Skeletal muscle satellite cell (primary cell): Measurements from ENCODE around the gene IGFN1.
A peak's percentile ranks its signal among the peaks of the same experiment; 100 is the strongest.

Experiments
- H3K27me3 ChIP-seq: 2 replicates; pipeline ENCODE4 v1.7.0; 2013; ENCODE audit warnings: low read length; ENCODE audit not compliant: control insufficient read depth, insufficient read depth
- H3K36me3 ChIP-seq: 2 replicates; pipeline ENCODE4 v1.7.0; 2013; ENCODE audit warnings: mild to moderate bottlenecking, control low read depth, low read length; ENCODE audit not compliant: insufficient read depth
- H3K4me1 ChIP-seq: 2 replicates; pipeline ENCODE4 v1.7.0; 2013; ENCODE audit warnings: low read length; ENCODE audit not compliant: control insufficient read depth, insufficient read depth
- H3K4me2 ChIP-seq: 2 replicates; pipeline ENCODE4 v1.7.0; 2013; ENCODE audit warnings: mild to moderate bottlenecking, low read length
- H3K4me3 ChIP-seq: 2 replicates; pipeline ENCODE4 v1.7.0; 2013; ENCODE audit warnings: low read length
- H3K9ac ChIP-seq: 2 replicates; pipeline ENCODE4 v1.7.0; 2013; ENCODE audit warnings: mild to moderate bottlenecking, low read depth, low read length, moderate library complexity
- H3K9me3 ChIP-seq: replicated peaks from 2 replicates; pipeline ENCODE4 v1.7.0; 2013; ENCODE audit warnings: mild to moderate bottlenecking, control low read depth, low read length

IGFN1 gene

GRCh38 chr1:201190005-201190404, 619 bp upstream of the IGFN1 start:
- no peaks in the 10 kb centered on the region for H3K36me3 ChIP-seq
- no peaks in the 10 kb centered on the region for H3K9me3 ChIP-seq
- no peak overlapping the region for H3K4me2 ChIP-seq
- no peaks in the 10 kb centered on the region for H3K27me3 ChIP-seq
- peaks cover 30% of the 10 kb centered on the region for H3K4me1 ChIP-seq
- H3K4me3 ChIP-seq, result no peak overlapping the region
- H3K9ac ChIP-seq, result no peak overlapping the region

- Histone ChIP-seq H3K9ac (peak overlapping the region; percentile 35), H3K4me3 (peak overlapping the region; percentile 35), H3K27me3 (no peaks in the 10 kb centered on the region), H3K4me2 (peak overlapping the region; percentile 22), H3K9me3 (no peaks in the 10 kb centered on the region), H3K36me3 (no peaks in the 10 kb centered on the region), H3K4me1 (peaks cover 27% of the 10 kb centered on the region)
Observed at GRCh38 chr1:201191653-201192260, 1.1 kb downstream of the IGFN1 start.

GRCh38 chr1:201192261-201192788, 1.7 kb downstream of the IGFN1 start:
- Histone ChIP-seq H3K9ac (peak overlapping the region; percentile 17), H3K27me3 (no peaks in the 10 kb centered on the region), H3K36me3 (no peaks in the 10 kb centered on the region), H3K4me3 (peak overlapping the region; percentile 35), H3K4me2 (peak overlapping the region; percentile 17), H3K4me1 (peaks cover 27% of the 10 kb centered on the region), H3K9me3 (no peaks in the 10 kb centered on the region)

- Histone ChIP-seq H3K27me3 (no peaks in the 10 kb centered on the region), H3K9me3 (no peaks in the 10 kb centered on the region), H3K36me3 (no peaks in the 10 kb centered on the region), H3K4me1 (peaks cover 27% of the 10 kb centered on the region), H3K4me3 (no peak overlapping the region), H3K9ac (no peak overlapping the region), H3K4me2 (no peak overlapping the region)
Observed at GRCh38 chr1:201194046-201194445, 3.4 kb downstream of the IGFN1 start.

GRCh38 chr1:201198598-201198997, 8.0 kb downstream of the IGFN1 start:
- Histone ChIP-seq H3K9me3 (no peaks in the 10 kb centered on the region), H3K4me3 (no peak overlapping the region), H3K27me3 (peaks cover 12% of the 10 kb centered on the region), H3K9ac (no peak overlapping the region), H3K4me2 (no peak overlapping the region), H3K36me3 (no peaks in the 10 kb centered on the region), H3K4me1 (no peaks in the 10 kb centered on the region)

- Histone ChIP-seq H3K27me3 (peaks cover 57% of the 10 kb centered on the region), H3K9ac (no peak overlapping the region), H3K4me2 (no peak overlapping the region), H3K9me3 (no peaks in the 10 kb centered on the region), H3K36me3 (no peaks in the 10 kb centered on the region), H3K4me3 (no peak overlapping the region), H3K4me1 (no peaks in the 10 kb centered on the region)
Observed at GRCh38 chr1:201205036-201205435, 14.4 kb downstream of the IGFN1 start.

- no peak overlapping the region for H3K4me2 ChIP-seq
- H3K36me3 ChIP-seq, result no peaks in the 10 kb centered on the region
- no peak overlapping the region for H3K9ac ChIP-seq
- no peaks in the 10 kb centered on the region for H3K9me3 ChIP-seq
- H3K4me3 ChIP-seq, result no peak overlapping the region
- H3K27me3 ChIP-seq, result peaks cover 61% of the 10 kb centered on the region
- H3K4me1 ChIP-seq, result no peaks in the 10 kb centered on the region
Observed at GRCh38 chr1:201206176-201206575, 15.6 kb downstream of the IGFN1 start.

GRCh38 chr1:201207046-201207445, 16.4 kb downstream of the IGFN1 start:
- H3K9ac ChIP-seq, result no peak overlapping the region
- no peaks in the 10 kb centered on the region for H3K9me3 ChIP-seq
- peaks cover 65% of the 10 kb centered on the region for H3K27me3 ChIP-seq
- H3K4me1 ChIP-seq, result no peaks in the 10 kb centered on the region
- H3K36me3 ChIP-seq, result no peaks in the 10 kb centered on the region
- no peak overlapping the region for H3K4me3 ChIP-seq
- no peak overlapping the region for H3K4me2 ChIP-seq

- Histone ChIP-seq H3K27me3 (peaks cover 74% of the 10 kb centered on the region), H3K4me3 (no peak overlapping the region), H3K4me1 (no peaks in the 10 kb centered on the region), H3K4me2 (no peak overlapping the region), H3K9ac (no peak overlapping the region), H3K9me3 (no peaks in the 10 kb centered on the region), H3K36me3 (no peaks in the 10 kb centered on the region)
Observed at GRCh38 chr1:201208236-201208635, 17.6 kb downstream of the IGFN1 start.

GRCh38 chr1:201212056-201212455, 21.4 kb downstream of the IGFN1 start:
- Histone ChIP-seq H3K4me2 (no peak overlapping the region), H3K4me3 (no peak overlapping the region), H3K9me3 (no peaks in the 10 kb centered on the region), H3K27me3 (peaks cover 51% of the 10 kb centered on the region), H3K36me3 (no peaks in the 10 kb centered on the region), H3K9ac (no peak overlapping the region), H3K4me1 (no peaks in the 10 kb centered on the region)

GRCh38 chr1:201212461-201213055, 21.9 kb downstream of the IGFN1 start:
- Histone ChIP-seq H3K27me3 (peaks cover 53% of the 10 kb centered on the region), H3K36me3 (no peaks in the 10 kb centered on the region), H3K4me2 (no peak overlapping the region), H3K4me1 (no peaks in the 10 kb centered on the region), H3K9me3 (no peaks in the 10 kb centered on the region), H3K4me3 (no peak overlapping the region), H3K9ac (no peak overlapping the region)
